IMR-90 (cell line): ENCODE measurements around the gene PLCH1. TPM values are rescaled to one million over a fixed set of nuclear protein-coding genes. Genes with fewer than 3 reads are reported as not detected.

Source experiments
- ATAC-seq: fragments of 200-7000 bp; cut with Tn5 transposase; 2 replicates; pipeline ENCODE4 v1.9.1; 2020; ENCODE audit warnings: low read depth, mild to moderate bottlenecking, moderate library complexity
- BruUV-seq: library from RNA; stranded (reverse); fragments of 400-500 nt; replicated peaks from 2 replicates; lab custom pipeline; 2021; lab: Mats Ljungman, UMichigan
- CTCF ChIA-PET: fragments of 300-600 bp; formaldehyde crosslinking; extraction: SDS; loops from one replicate; lab custom pipeline; 2021; ENCODE audit warnings: antibody characterized with exemption; lab: Yijun Ruan, JAX
- POLR2A ChIA-PET: fragments of 300-600 bp; sonication (Branson Sonifier 250); formaldehyde crosslinking; loops from one replicate; lab custom pipeline; 2022; ENCODE audit warnings: antibody characterized with exemption; ENCODE audit not compliant: unreplicated experiment; lab: Charles Lee
- DNase-seq: peaks from one replicate; pipeline ENCODE4 v3.0.0; 2013
- H2AFZ ChIP-seq: replicated peaks from 2 replicates; pipeline ENCODE3; 2013; ENCODE audit warnings: low read length, mild to moderate bottlenecking; ENCODE audit not compliant: poor library complexity
- H2AK5ac ChIP-seq: 2 replicates; pipeline ENCODE4 v1.6.1; 2013; ENCODE audit warnings: low read depth, low read length, inconsistent platforms
- H2AK9ac ChIP-seq: replicated peaks from 2 replicates; pipeline ENCODE3; 2013; ENCODE audit warnings: mild to moderate bottlenecking, low read depth, low read length, moderate library complexity; ENCODE audit not compliant: poor library complexity
- H2BK120ac ChIP-seq: 2 replicates; pipeline ENCODE4 v1.6.1; 2013; ENCODE audit warnings: low read depth, low read length, inconsistent platforms
- H2BK15ac ChIP-seq: 3 replicates; pipeline ENCODE4 v1.6.1; 2013; ENCODE audit warnings: low read depth, low read length, inconsistent platforms
- H2BK20ac ChIP-seq: 2 replicates; pipeline ENCODE4 v1.6.1; 2013; ENCODE audit warnings: low read depth, mild to moderate bottlenecking, inconsistent platforms, low read length, moderate library complexity
- H2BK5ac ChIP-seq: 2 replicates; pipeline ENCODE4 v1.6.1; 2013; ENCODE audit warnings: mild to moderate bottlenecking, low read depth, low read length, inconsistent platforms; ENCODE audit not compliant: poor library complexity, severe bottlenecking
- H3K14ac ChIP-seq: replicated peaks from 2 replicates; pipeline ENCODE4 v1.6.1; 2013; ENCODE audit warnings: low read depth, low read length, inconsistent platforms
- H3K18ac ChIP-seq: 2 replicates; pipeline ENCODE4 v1.6.1; 2013; ENCODE audit warnings: low read depth, low read length, control low read depth
- H3K23ac ChIP-seq: 2 replicates; pipeline ENCODE4 v1.6.1; 2013; ENCODE audit warnings: low read depth, low read length, inconsistent platforms
- H3K27ac ChIP-seq: 2 replicates; pipeline ENCODE4 v1.5.1; 2013; ENCODE audit warnings: mild to moderate bottlenecking, control low read depth, low read length; ENCODE audit not compliant: insufficient read depth
- H3K27me3 ChIP-seq: 2 replicates; pipeline ENCODE4 v1.6.1; 2013; ENCODE audit warnings: low read length; ENCODE audit not compliant: control insufficient read depth, insufficient read depth
- H3K36me3 ChIP-seq: 2 replicates; pipeline ENCODE4 v1.6.1; 2013; ENCODE audit warnings: low read length, mixed read lengths; ENCODE audit not compliant: control insufficient read depth, insufficient read depth
- H3K4ac ChIP-seq: 2 replicates; pipeline ENCODE4 v1.6.1; 2013; ENCODE audit warnings: low read depth, low read length, inconsistent platforms
- H3K4me1 ChIP-seq: 2 replicates; pipeline ENCODE4 v1.6.1; 2013; ENCODE audit warnings: low read length, mixed read lengths; ENCODE audit not compliant: control insufficient read depth, insufficient read depth
- H3K4me2 ChIP-seq: 2 replicates; pipeline ENCODE4 v1.6.1; 2013; ENCODE audit warnings: low read depth, mild to moderate bottlenecking, control low read depth, low read length, moderate library complexity
- H3K4me3 ChIP-seq: 2 replicates; pipeline ENCODE4 v1.5.1; 2013; ENCODE audit warnings: low read depth, mild to moderate bottlenecking, control low read depth, low read length, moderate library complexity; ENCODE audit not compliant: insufficient read depth
- H3K56ac ChIP-seq: 2 replicates; pipeline ENCODE4 v1.6.1; 2013; ENCODE audit warnings: low read length, inconsistent platforms; ENCODE audit not compliant: insufficient read depth; ENCODE audit errors: extremely low read depth
- H3K79me1 ChIP-seq, 2 experiments: 2 replicates each; pipeline ENCODE4 v1.6.1; 2013; ENCODE audit warnings: low read length in 2 of 2, inconsistent platforms in 1 of 2, low read depth in 1 of 2
- H3K9ac ChIP-seq: 2 replicates; pipeline ENCODE4 v1.6.1; 2013; ENCODE audit warnings: low read depth, low read length, control low read depth
- H3K9me1 ChIP-seq: 2 replicates; pipeline ENCODE4 v1.6.1; 2013; ENCODE audit warnings: low read length, inconsistent platforms; ENCODE audit not compliant: insufficient read depth
- H3K9me3 ChIP-seq: 2 replicates; pipeline ENCODE4 v1.6.1; 2013; ENCODE audit warnings: low read length; ENCODE audit not compliant: control insufficient read depth, insufficient read depth
- H4K20me1 ChIP-seq: 2 replicates; pipeline ENCODE4 v1.6.1; 2013; ENCODE audit warnings: low read length, inconsistent platforms; ENCODE audit not compliant: insufficient read depth
- H4K5ac ChIP-seq: 2 replicates; pipeline ENCODE4 v1.6.1; 2013; ENCODE audit warnings: mild to moderate bottlenecking, low read depth, low read length, control low read depth
- H4K8ac ChIP-seq, 2 experiments: 2 replicates each; pipeline ENCODE4 v1.6.1; 2013; ENCODE audit warnings: low read depth in 2 of 2, low read length in 2 of 2, control low read depth in 1 of 2, inconsistent platforms in 1 of 2
- H4K91ac ChIP-seq: 2 replicates; pipeline ENCODE4 v1.6.1; 2013; ENCODE audit warnings: low read depth, low read length, inconsistent platforms; ENCODE audit not compliant: insufficient read depth
- BHLHE40 ChIP-seq: fragments of 150-350 bp; IDR thresholded peaks from 2 replicates; pipeline ENCODE4 v1.6.1; 2016; ENCODE audit warnings: mild to moderate bottlenecking, low read depth, low read length
- CEBPB ChIP-seq: IDR thresholded peaks from 2 replicates; pipeline ENCODE4 v1.6.1; 2012; ENCODE audit warnings: low read depth, low read length, improper control_type of control experiment
- CHD1 ChIP-seq: IDR thresholded peaks from 2 replicates; pipeline ENCODE4 v1.6.1; 2012; ENCODE audit warnings: low read depth, low read length, improper control_type of control experiment
- ELK1 ChIP-seq: fragments of 150-350 bp; IDR thresholded peaks from 2 replicates; pipeline ENCODE4 v1.6.1; 2016; ENCODE audit warnings: low read depth, mild to moderate bottlenecking, low read length, moderate library complexity, borderline replicate concordance
- FOS ChIP-seq: fragments of 150-350 bp; IDR thresholded peaks from 2 replicates; pipeline ENCODE4 v1.6.1; 2016; ENCODE audit warnings: low read depth, low read length
- MAFK ChIP-seq: IDR thresholded peaks from 2 replicates; pipeline ENCODE4 v1.6.1; 2012; ENCODE audit warnings: low read depth, low read length, improper control_type of control experiment
- MAZ ChIP-seq: IDR thresholded peaks from 2 replicates; pipeline ENCODE4 v1.6.1; 2012; ENCODE audit warnings: low read depth, mild to moderate bottlenecking, low read length, improper control_type of control experiment, moderate library complexity, borderline replicate concordance
- MXI1 ChIP-seq: IDR thresholded peaks from 2 replicates; pipeline ENCODE4 v1.6.1; 2012; ENCODE audit warnings: low read depth, mild to moderate bottlenecking, low read length, moderate library complexity, borderline replicate concordance
- NFE2L2 ChIP-seq: fragments of 150-350 bp; IDR thresholded peaks from 2 replicates; pipeline ENCODE4 v1.6.1; 2016; ENCODE audit warnings: low read depth, mild to moderate bottlenecking, low read length
- POLR2A ChIP-seq: IDR thresholded peaks from 2 replicates; pipeline ENCODE4 v1.6.1; 2012; ENCODE audit warnings: mild to moderate bottlenecking, low read depth, low read length
- RAD21 ChIP-seq: IDR thresholded peaks from 2 replicates; pipeline ENCODE4 v1.6.1; 2012; ENCODE audit warnings: low read length, improper control_type of control experiment
- RCOR1 ChIP-seq: IDR thresholded peaks from 2 replicates; pipeline ENCODE4 v1.6.1; 2012; ENCODE audit warnings: mild to moderate bottlenecking, low read length, improper control_type of control experiment; ENCODE audit not compliant: insufficient replicate concordance
- RFX5 ChIP-seq: IDR thresholded peaks from 2 replicates; pipeline ENCODE4 v1.8.0; 2012; ENCODE audit warnings: low read depth, mild to moderate bottlenecking, low read length, moderate library complexity
- SMC3 ChIP-seq: fragments of 150-350 bp; IDR thresholded peaks from 2 replicates; pipeline ENCODE4 v1.6.1; 2016; ENCODE audit warnings: low read depth, mild to moderate bottlenecking, antibody characterized with exemption, low read length, moderate library complexity
- WGBS, 2 experiments: methylation state at CpG; one replicate each; pipeline versions ENCODE4 v1.1.5 to v1.1.7; 2013; ENCODE audit warnings: missing lambda C conversion rate in 2 of 2; ENCODE audit not compliant: insufficient read length in 1 of 2; ENCODE audit errors: extremely low coverage in 2 of 2; 5-methylcytosine and 5-hydroxymethylcytosine counted together
- dilution Hi-C: fragments of 300-500 bp; cut with HindIII; formaldehyde crosslinking; loops from one replicate; pipeline ENCODE4 v1.14.3; 2018; ENCODE audit warnings: low sequenced_read_pairs; ENCODE audit not compliant: unreplicated experiment
- in situ Hi-C: fragments of 300-500 bp; cut with MboI; formaldehyde crosslinking; loops from 3 replicates; pipeline ENCODE4 v1.14.3; 2019; ENCODE audit warnings: low sequenced_read_pairs, inconsistent platforms, mixed read lengths
- intact Hi-C: fragments of 100-400 bp; cut with micrococcal nuclease; formaldehyde crosslinking; loops from 2 replicates; pipeline ENCODE4 v1.10.0; 2022
- polyA plus RNA-seq, 3 experiments: library from polyadenylated mRNA; depleted of rRNA; stranded (reverse); fragments of >200 nt; gene quantifications; 2 replicates each; pipeline ENCODE4 v1.2.3, GENCODE V29; 2012; ENCODE audit warnings: low replicate concordance in 1 of 3
- total RNA-seq: library from RNA; depleted of rRNA; stranded (reverse); fragments of >200 nt; gene quantifications from 2 replicates; pipeline ENCODE4 v1.2.3, GENCODE V29; 2012
- TF ChIP-seq, protein P1 (sequence below): conservative IDR thresholded peaks from 2 replicates; pipeline ENCODE4 v1.5.1; 2012; ENCODE audit warnings: mild to moderate bottlenecking, low read depth, low read length, improper control_type of control experiment
- TF ChIP-seq, protein P2 (sequence below): fragments of 150-350 bp; IDR thresholded peaks from 2 replicates; pipeline ENCODE4 v1.6.1; 2017; ENCODE audit warnings: mild to moderate bottlenecking, antibody characterized with exemption, low read length, low read depth

The PLCH1 gene
- total and polyA plus RNA-seq, 2 of the 4 experiments (the other 2 are of a cell fraction): not detected

DNA sequence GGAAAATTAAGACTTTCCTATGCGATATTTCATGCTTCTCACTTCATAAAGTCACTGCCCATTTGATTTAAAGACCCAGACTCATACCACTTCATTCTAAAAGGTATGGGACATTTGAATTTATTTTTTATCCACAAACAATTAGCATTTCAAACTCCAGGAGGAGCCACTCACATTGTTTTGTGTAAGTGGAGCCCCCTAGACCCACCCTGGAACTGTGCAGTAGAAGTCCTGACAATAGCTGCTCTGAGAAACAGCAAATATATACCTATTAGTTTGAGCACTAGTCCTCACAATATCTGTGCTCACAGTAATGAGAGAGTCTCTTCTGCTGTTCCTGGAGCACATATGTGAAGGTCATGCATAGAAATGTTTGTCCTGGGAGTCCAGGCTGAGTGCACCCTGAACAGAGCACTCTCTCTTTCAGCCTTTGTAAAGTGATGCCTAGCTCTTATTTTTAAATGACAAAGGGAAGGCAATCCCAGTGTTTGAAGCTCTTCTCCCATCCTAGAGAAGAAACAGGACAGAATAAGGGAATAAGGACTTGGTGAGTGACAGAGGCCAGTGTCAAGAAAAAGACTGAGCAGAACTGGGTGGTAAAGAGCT is 323.9 kb downstream of the PLCH1 start:
- Histone ChIP-seq H3K4me3 (no peak overlapping the region), H3K4ac (no peak overlapping the region), H3K18ac (no peak overlapping the region), H3K9ac (no peak overlapping the region), H2BK15ac (no peak overlapping the region), H2AK9ac (no peak overlapping the region), H3K4me1 (no peaks in the 10 kb centered on the region), H3K36me3 (no peaks in the 10 kb centered on the region), H3K9me3 (no peaks in the 10 kb centered on the region), H3K27ac (no peak overlapping the region), H3K4me2 (no peak overlapping the region), H4K20me1 (no peaks in the 10 kb centered on the region), H3K23ac (no peak overlapping the region), H4K5ac (no peak overlapping the region), H2BK20ac (no peak overlapping the region), H3K56ac (no peak overlapping the region), H3K9me1 (0 out of 2 replicates have a peak, but pooled peaks cover 3% of the 10 kb centered on the region), H4K8ac (no peak overlapping the region), H2AFZ (no peak overlapping the region), H4K91ac (no peak overlapping the region), H3K14ac (no peak overlapping the region; the same call in 1 of the 2 replicates), H3K79me1 (no peaks in the 10 kb centered on the region), H2BK120ac (no peak overlapping the region), H2AK5ac (no peak overlapping the region), H2BK5ac (no peak overlapping the region), H3K27me3 (no peaks in the 10 kb centered on the region)
- no CpG with 5 or more reads among the region's 1 CpG for WGBS, 2 experiments
- dilution Hi-C loops: no loop called here
- ATAC-seq (no peak), DNase-seq (no peak)
- BruUV-seq: no TSS peak
- ChIA-PET POLR2A (no interaction called here), CTCF (no interaction called here)
- no peak for TF ChIP-seq MXI1
- no peak for TF ChIP-seq RAD21
- TF ChIP-seq NFE2L2: no peak
- no peak for TF ChIP-seq CHD1
- TF ChIP-seq, protein P1, sequence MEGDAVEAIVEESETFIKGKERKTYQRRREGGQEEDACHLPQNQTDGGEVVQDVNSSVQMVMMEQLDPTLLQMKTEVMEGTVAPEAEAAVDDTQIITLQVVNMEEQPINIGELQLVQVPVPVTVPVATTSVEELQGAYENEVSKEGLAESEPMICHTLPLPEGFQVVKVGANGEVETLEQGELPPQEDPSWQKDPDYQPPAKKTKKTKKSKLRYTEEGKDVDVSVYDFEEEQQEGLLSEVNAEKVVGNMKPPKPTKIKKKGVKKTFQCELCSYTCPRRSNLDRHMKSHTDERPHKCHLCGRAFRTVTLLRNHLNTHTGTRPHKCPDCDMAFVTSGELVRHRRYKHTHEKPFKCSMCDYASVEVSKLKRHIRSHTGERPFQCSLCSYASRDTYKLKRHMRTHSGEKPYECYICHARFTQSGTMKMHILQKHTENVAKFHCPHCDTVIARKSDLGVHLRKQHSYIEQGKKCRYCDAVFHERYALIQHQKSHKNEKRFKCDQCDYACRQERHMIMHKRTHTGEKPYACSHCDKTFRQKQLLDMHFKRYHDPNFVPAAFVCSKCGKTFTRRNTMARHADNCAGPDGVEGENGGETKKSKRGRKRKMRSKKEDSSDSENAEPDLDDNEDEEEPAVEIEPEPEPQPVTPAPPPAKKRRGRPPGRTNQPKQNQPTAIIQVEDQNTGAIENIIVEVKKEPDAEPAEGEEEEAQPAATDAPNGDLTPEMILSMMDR: no peak
- no peak for TF ChIP-seq CEBPB
- no peak for TF ChIP-seq MAZ
- TF ChIP-seq, protein P2, sequence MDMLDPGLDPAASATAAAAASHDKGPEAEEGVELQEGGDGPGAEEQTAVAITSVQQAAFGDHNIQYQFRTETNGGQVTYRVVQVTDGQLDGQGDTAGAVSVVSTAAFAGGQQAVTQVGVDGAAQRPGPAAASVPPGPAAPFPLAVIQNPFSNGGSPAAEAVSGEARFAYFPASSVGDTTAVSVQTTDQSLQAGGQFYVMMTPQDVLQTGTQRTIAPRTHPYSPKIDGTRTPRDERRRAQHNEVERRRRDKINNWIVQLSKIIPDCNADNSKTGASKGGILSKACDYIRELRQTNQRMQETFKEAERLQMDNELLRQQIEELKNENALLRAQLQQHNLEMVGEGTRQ: no peak
- TF ChIP-seq FOS: no peak
- TF ChIP-seq RCOR1: no peak
- no peak for TF ChIP-seq MAFK
- no peak for TF ChIP-seq BHLHE40
- no peak for TF ChIP-seq POLR2A
- no peak for TF ChIP-seq SMC3
- TF ChIP-seq RFX5: no peak
- TF ChIP-seq ELK1: no peak
- in situ Hi-C loops: no loop called here
- intact Hi-C loops: no loop called here
